HCT116 (cell line): ENCODE data around the gene HCLS1. TPM values are rescaled to one million over a fixed set of nuclear protein-coding genes. Genes with fewer than 3 reads are reported as not detected.

Experiments used
- ATAC-seq: fragments of 200-7000 bp; cut with Tn5 transposase; 2 replicates; pipeline ENCODE4 v1.9.1; 2020; ENCODE audit warnings: mild to moderate bottlenecking, moderate library complexity
- BruUV-seq: library from RNA; stranded (reverse); fragments of 400-500 nt; replicated peaks from 2 replicates; lab custom pipeline; 2021; lab: Mats Ljungman, UMichigan
- CTCF ChIA-PET: fragments of 300-600 bp; sonication (Branson Sonifier 250); formaldehyde crosslinking; loops from one replicate; lab custom pipeline; 2021; ENCODE audit warnings: antibody characterized with exemption; lab: Charles Lee
- POLR2A ChIA-PET: fragments of 300-600, 350-600 bp; sonication (Branson Sonifier 250); formaldehyde crosslinking; loops from one replicate; lab custom pipeline; 2021; ENCODE audit warnings: antibody characterized with exemption; lab: Charles Lee
- RAD21 ChIA-PET, 2 experiments: fragments of 300-600 bp; sonication (Branson Sonifier 250); formaldehyde crosslinking; loops; one replicate each; lab custom pipeline; 2023; ENCODE audit warnings: low total read pairs in 2 of 2; ENCODE audit not compliant: uncharacterized antibody in 2 of 2, unreplicated experiment in 2 of 2, low non-redundant PET in 1 of 2; lab: Charles Lee
- DNase-seq: peaks from one replicate; pipeline ENCODE4 v3.0.0-alpha.2; 2010; ENCODE audit warnings: low read depth, low spot score
- H2AFZ ChIP-seq: fragments of 200-600 bp; shearing (Covaris generic), sonication (generic); 2 replicates; pipeline ENCODE4 v1.6.1; 2017; ENCODE audit warnings: low read depth, mixed run types, mixed read lengths, antibody characterized with exemption, low read length; ENCODE audit not compliant: poor library complexity, severe bottlenecking
- H3K27ac ChIP-seq: 2 replicates; pipeline ENCODE4 v1.5.1; 2012; ENCODE audit warnings: low read depth, low read length
- H3K27me3 ChIP-seq: fragments of 200-600 bp; sonication (generic); 2 replicates; pipeline ENCODE4 v1.6.1; 2016; ENCODE audit warnings: mixed run types, low read length, mixed read lengths; ENCODE audit not compliant: insufficient read depth
- H3K36me3 ChIP-seq, 2 experiments: fragments of 200-500 bp in 1 of 2; fragments of 200-600 bp in 1 of 2; sonication (Bioruptor generic) in 1 of 2; sonication (generic) in 1 of 2; 2 replicates each; pipeline versions ENCODE4 v1.5.1 to v1.6.1; 2014 to 2016; ENCODE audit warnings: low read length in 2 of 2, inconsistent platforms in 1 of 2, mixed read lengths in 1 of 2, mixed run types in 1 of 2; ENCODE audit not compliant: insufficient read depth in 2 of 2, control insufficient read depth in 1 of 2
- H3K4me1 ChIP-seq, 2 experiments: fragments of 200-600 bp in 1 of 2; sonication (generic) in 1 of 2; 2 replicates each; pipeline versions ENCODE4 v1.5.1 to v1.6.1; 2012 to 2017; ENCODE audit warnings: low read length in 2 of 2, inconsistent platforms in 1 of 2, mild to moderate bottlenecking in 1 of 2, mixed read lengths in 1 of 2, mixed run types in 1 of 2, moderate library complexity in 1 of 2; ENCODE audit not compliant: insufficient read depth in 2 of 2, control insufficient read depth in 1 of 2
- H3K4me2 ChIP-seq: fragments of 200-600 bp; sonication (generic); 2 replicates; pipeline ENCODE4 v1.6.1; 2017; ENCODE audit warnings: mixed run types, low read length, mixed read lengths
- H3K4me3 ChIP-seq, 2 experiments: fragments of 200-600 bp in 1 of 2; sonication (generic) in 1 of 2; replicated peaks in 1 of 2; 2 replicates each; pipeline ENCODE4 v1.5.1; 2011 to 2016; ENCODE audit warnings: low read length in 2 of 2, control low read depth in 1 of 2, low read depth in 1 of 2, mild to moderate bottlenecking in 1 of 2, mixed read lengths in 1 of 2, mixed run types in 1 of 2
- H3K79me2 ChIP-seq: fragments of 200-600 bp; sonication (generic); 2 replicates; pipeline ENCODE4 v1.6.1; 2017; ENCODE audit warnings: mild to moderate bottlenecking, mixed run types, low read length, moderate library complexity, mixed read lengths; ENCODE audit not compliant: insufficient read depth
- H3K9ac ChIP-seq: fragments of 200-600 bp; sonication (generic); 2 replicates; pipeline ENCODE4 v1.6.1; 2016; ENCODE audit warnings: low read length, mixed read lengths
- H3K9me2 ChIP-seq: fragments of 200-600 bp; sonication (generic), shearing (Covaris generic); 2 replicates; pipeline ENCODE4 v1.6.1; 2017; ENCODE audit warnings: mixed run types, mild to moderate bottlenecking, moderate library complexity; ENCODE audit not compliant: insufficient read depth
- H3K9me3 ChIP-seq, 2 experiments: fragments of 200-500 bp in 1 of 2; fragments of 200-600 bp in 1 of 2; sonication (Bioruptor generic) in 1 of 2; sonication (generic) in 1 of 2; 2 replicates each; pipeline ENCODE4 v1.6.1; 2014 to 2017; ENCODE audit warnings: low read length in 2 of 2, mixed read lengths in 2 of 2, inconsistent platforms in 1 of 2, low read depth in 1 of 2, mild to moderate bottlenecking in 1 of 2, mixed run types in 1 of 2, moderate library complexity in 1 of 2; ENCODE audit not compliant: control insufficient read depth in 1 of 2, insufficient read depth in 1 of 2
- H4K20me1 ChIP-seq: fragments of 200-600 bp; sonication (generic), shearing (Covaris generic); 2 replicates; pipeline ENCODE4 v1.6.1; 2017; ENCODE audit warnings: mixed run types, mild to moderate bottlenecking, moderate library complexity; ENCODE audit not compliant: insufficient read depth
- CBX3 ChIP-seq: IDR thresholded peaks from 2 replicates; pipeline ENCODE4 v1.6.1; 2012; ENCODE audit warnings: low read depth
- CEBPB ChIP-seq: IDR thresholded peaks from 2 replicates; pipeline ENCODE4 v1.6.1; 2012; ENCODE audit warnings: low read depth
- CTCF ChIP-seq, 3 experiments: fragments of 200-600 bp in 1 of 3; sonication (generic) in 1 of 3; IDR thresholded peaks in 2 of 3; conservative IDR thresholded peaks in 1 of 3; 2 replicates each; pipeline ENCODE4 v1.5.1; 2012 to 2017; ENCODE audit warnings: low read depth in 2 of 3, low read length in 2 of 3, antibody characterized with exemption in 1 of 3, borderline replicate concordance in 1 of 3, control low read depth in 1 of 3, mild to moderate bottlenecking in 1 of 3, mixed read lengths in 1 of 3, mixed run types in 1 of 3, moderate library complexity in 1 of 3; ENCODE audit not compliant: insufficient read depth in 1 of 3
- EGR1 ChIP-seq: IDR thresholded peaks from 2 replicates; pipeline ENCODE4 v1.6.1; 2012; ENCODE audit warnings: low read depth
- FOSL1 ChIP-seq: IDR thresholded peaks from 2 replicates; pipeline ENCODE4 v1.6.1; 2012; ENCODE audit warnings: low read depth
- JUND ChIP-seq: IDR thresholded peaks from 2 replicates; pipeline ENCODE4 v1.6.1; 2012
- MAX ChIP-seq: IDR thresholded peaks from 2 replicates; pipeline ENCODE4 v1.6.1; 2012
- POLR2A ChIP-seq: IDR thresholded peaks from 2 replicates; pipeline ENCODE4 v1.7.0; 2011; ENCODE audit warnings: borderline replicate concordance; ENCODE audit not compliant: insufficient read depth, insufficient read length; ENCODE audit errors: extremely low read depth
- POLR2AphosphoS5 ChIP-seq: IDR thresholded peaks from 2 replicates; pipeline ENCODE4 v1.6.1; 2011; ENCODE audit warnings: mild to moderate bottlenecking, low read depth, low read length, moderate library complexity
- RAD21 ChIP-seq: IDR thresholded peaks from 2 replicates; pipeline ENCODE4 v1.6.1; 2012; ENCODE audit warnings: low read depth, mild to moderate bottlenecking
- SP1 ChIP-seq: IDR thresholded peaks from 2 replicates; pipeline ENCODE4 v1.6.1; 2012; ENCODE audit warnings: low read depth
- SRF ChIP-seq: IDR thresholded peaks from 2 replicates; pipeline ENCODE4 v1.6.1; 2012; ENCODE audit warnings: low read depth
- ZNF274 ChIP-seq: fragments of 200-500 bp; sonication (Bioruptor generic); IDR thresholded peaks from 2 replicates; pipeline ENCODE4 v1.6.1; 2014; ENCODE audit warnings: mild to moderate bottlenecking, low read depth, low read length, inconsistent platforms
- intact Hi-C: fragments of 100-400 bp; cut with micrococcal nuclease; formaldehyde crosslinking; loops from 2 replicates; pipeline ENCODE4 v1.10.0; 2022
- total RNA-seq: library from RNA; stranded (reverse); gene quantifications from one replicate; pipeline ENCODE4 v1.2.1, GENCODE V29; 2021; ENCODE audit not compliant: unreplicated experiment
- TF ChIP-seq, protein P1 (sequence below): IDR thresholded peaks from 2 replicates; pipeline ENCODE4 v1.6.1; 2012; ENCODE audit warnings: low read depth

HCLS1 gene
- total RNA-seq, 1 experiment from 2014 or later, result 1.6 TPM

GRCh38 chr3:121598564-121598963, 62.1 kb downstream of the HCLS1 start:
- DNase-seq (no peak), ATAC-seq (no peak)
- RAD21 ChIA-PET, result no interaction called here
- CTCF ChIA-PET, result no interaction called here
- Histone ChIP-seq H3K27me3 (no peaks in the 10 kb centered on the region), H3K4me2 (no peak overlapping the region), H3K27ac (no peak overlapping the region), H4K20me1 (no peaks in the 10 kb centered on the region), H3K36me3 (no peaks in the 10 kb centered on the region), H3K79me2 (no peaks in the 10 kb centered on the region), H2AFZ (no peak overlapping the region), H3K4me1 (0 out of 4 replicates have a peak, but pooled peaks cover 0 to 3% of the 10 kb centered on the region in 2 experiments), H3K4me3 (no peak overlapping the region), H3K9ac (no peak overlapping the region), H3K9me2 (no peaks in the 10 kb centered on the region; the same call in 1 of the 2 replicates), H3K9me3 (no peaks in the 10 kb centered on the region)
- POLR2A ChIA-PET, result no interaction called here
- TF ChIP-seq MAX, result no peak
- TF ChIP-seq, protein P1, sequence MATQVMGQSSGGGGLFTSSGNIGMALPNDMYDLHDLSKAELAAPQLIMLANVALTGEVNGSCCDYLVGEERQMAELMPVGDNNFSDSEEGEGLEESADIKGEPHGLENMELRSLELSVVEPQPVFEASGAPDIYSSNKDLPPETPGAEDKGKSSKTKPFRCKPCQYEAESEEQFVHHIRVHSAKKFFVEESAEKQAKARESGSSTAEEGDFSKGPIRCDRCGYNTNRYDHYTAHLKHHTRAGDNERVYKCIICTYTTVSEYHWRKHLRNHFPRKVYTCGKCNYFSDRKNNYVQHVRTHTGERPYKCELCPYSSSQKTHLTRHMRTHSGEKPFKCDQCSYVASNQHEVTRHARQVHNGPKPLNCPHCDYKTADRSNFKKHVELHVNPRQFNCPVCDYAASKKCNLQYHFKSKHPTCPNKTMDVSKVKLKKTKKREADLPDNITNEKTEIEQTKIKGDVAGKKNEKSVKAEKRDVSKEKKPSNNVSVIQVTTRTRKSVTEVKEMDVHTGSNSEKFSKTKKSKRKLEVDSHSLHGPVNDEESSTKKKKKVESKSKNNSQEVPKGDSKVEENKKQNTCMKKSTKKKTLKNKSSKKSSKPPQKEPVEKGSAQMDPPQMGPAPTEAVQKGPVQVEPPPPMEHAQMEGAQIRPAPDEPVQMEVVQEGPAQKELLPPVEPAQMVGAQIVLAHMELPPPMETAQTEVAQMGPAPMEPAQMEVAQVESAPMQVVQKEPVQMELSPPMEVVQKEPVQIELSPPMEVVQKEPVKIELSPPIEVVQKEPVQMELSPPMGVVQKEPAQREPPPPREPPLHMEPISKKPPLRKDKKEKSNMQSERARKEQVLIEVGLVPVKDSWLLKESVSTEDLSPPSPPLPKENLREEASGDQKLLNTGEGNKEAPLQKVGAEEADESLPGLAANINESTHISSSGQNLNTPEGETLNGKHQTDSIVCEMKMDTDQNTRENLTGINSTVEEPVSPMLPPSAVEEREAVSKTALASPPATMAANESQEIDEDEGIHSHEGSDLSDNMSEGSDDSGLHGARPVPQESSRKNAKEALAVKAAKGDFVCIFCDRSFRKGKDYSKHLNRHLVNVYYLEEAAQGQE, result no peak
- no peak for TF ChIP-seq CEBPB
- no peak for TF ChIP-seq EGR1
- no peak for TF ChIP-seq RAD21
- no peak for TF ChIP-seq POLR2AphosphoS5
- no peak for TF ChIP-seq CTCF (IDR thresholded peaks at IDR 0.05 in 2 of 3, conservative IDR thresholded peaks at IDR 0.05 in 1 of 3; ENCODE audit: borderline replicate concordance in 1 of 3, insufficient read depth in 1 of 3, low read depth in 2 of 3, low read length in 2 of 3)
- no peak for TF ChIP-seq JUND
- no peak for TF ChIP-seq CBX3
- no peak for TF ChIP-seq SRF
- no peak for TF ChIP-seq POLR2A
- TF ChIP-seq FOSL1, result no peak
- TF ChIP-seq SP1, result no peak
- TF ChIP-seq ZNF274, result no peak
- BruUV-seq, result no TSS peak
- intact Hi-C loops, result no loop called here
